Right atrium auricular region (tissue), 2 donors: ENCODE measurements around the gene ADK. TPM values are rescaled to one million over a fixed set of nuclear protein-coding genes. Genes with fewer than 3 reads are reported as not detected.

ENCODE experiments used
- DNase-seq: peaks from one replicate; pipeline ENCODE4 v3.0.0-alpha.2; 2019; ENCODE audit warnings: low spot score
- H3K27ac ChIP-seq, 2 donors: fragments of 200-600 bp; sonication (generic); 1 replicate in 1 of 2; 2 replicates in 1 of 2; pipeline ENCODE4 v1.5.1; 2016 to 2019
- H3K27me3 ChIP-seq, 2 donors: fragments of 200-600 bp; sonication (generic); one replicate each; pipeline versions ENCODE4 v1.5.1 to v1.6.0; 2017 to 2019
- H3K36me3 ChIP-seq: fragments of 200-600 bp; sonication (generic); one replicate; pipeline ENCODE4 v1.5.1; 2016
- H3K4me1 ChIP-seq, 2 donors: fragments of 200-600 bp; sonication (generic); one replicate each; pipeline versions ENCODE4 v1.5.1 to v1.6.0; 2017 to 2019
- H3K4me3 ChIP-seq, 2 donors: fragments of 200-600 bp; sonication (generic); 1 replicate in 1 of 2; 2 replicates in 1 of 2; pipeline ENCODE4 v1.5.1; 2017 to 2019; ENCODE audit warnings: mild to moderate bottlenecking in 1 of 2, moderate library complexity in 1 of 2
- H3K9me3 ChIP-seq, 2 donors: fragments of 200-600 bp; sonication (generic); one replicate each; pipeline ENCODE4 v1.5.1; 2019
- total RNA-seq, 2 donors: library from RNA; depleted of rRNA; stranded (reverse); fragments of >200 nt; gene quantifications; one replicate each; pipeline ENCODE4 v1.1.0, GENCODE V29; 2016
- TF ChIP-seq, protein P1 (sequence below), 2 donors: fragments of 200-600 bp; sonication (generic); IDR thresholded peaks; one replicate each; pipeline ENCODE4 v1.5.1; 2019; ENCODE audit warnings: antibody characterized with exemption in 2 of 2

ADK gene
- total RNA-seq, 2 donors from 2014 or later: 23.7 to 31.6 TPM

- H3K27ac ChIP-seq: peak overlapping the region; percentile 54 to 71
- no peak overlapping the region for H3K4me3 ChIP-seq
- H3K36me3 ChIP-seq: no peaks in the 10 kb centered on the region
- peaks cover 0 to 3% of the 10 kb centered on the region in 2 donors for H3K9me3 ChIP-seq
- peaks cover 0 to 58% of the 10 kb centered on the region in 2 donors for H3K4me1 ChIP-seq
- TF ChIP-seq, protein P1, sequence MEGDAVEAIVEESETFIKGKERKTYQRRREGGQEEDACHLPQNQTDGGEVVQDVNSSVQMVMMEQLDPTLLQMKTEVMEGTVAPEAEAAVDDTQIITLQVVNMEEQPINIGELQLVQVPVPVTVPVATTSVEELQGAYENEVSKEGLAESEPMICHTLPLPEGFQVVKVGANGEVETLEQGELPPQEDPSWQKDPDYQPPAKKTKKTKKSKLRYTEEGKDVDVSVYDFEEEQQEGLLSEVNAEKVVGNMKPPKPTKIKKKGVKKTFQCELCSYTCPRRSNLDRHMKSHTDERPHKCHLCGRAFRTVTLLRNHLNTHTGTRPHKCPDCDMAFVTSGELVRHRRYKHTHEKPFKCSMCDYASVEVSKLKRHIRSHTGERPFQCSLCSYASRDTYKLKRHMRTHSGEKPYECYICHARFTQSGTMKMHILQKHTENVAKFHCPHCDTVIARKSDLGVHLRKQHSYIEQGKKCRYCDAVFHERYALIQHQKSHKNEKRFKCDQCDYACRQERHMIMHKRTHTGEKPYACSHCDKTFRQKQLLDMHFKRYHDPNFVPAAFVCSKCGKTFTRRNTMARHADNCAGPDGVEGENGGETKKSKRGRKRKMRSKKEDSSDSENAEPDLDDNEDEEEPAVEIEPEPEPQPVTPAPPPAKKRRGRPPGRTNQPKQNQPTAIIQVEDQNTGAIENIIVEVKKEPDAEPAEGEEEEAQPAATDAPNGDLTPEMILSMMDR (IDR thresholded peaks at IDR 0.05): no peak
- DNase-seq: no peak
- H3K27me3 ChIP-seq: no peaks in the 10 kb centered on the region
Observed at GRCh38 chr10:74586088-74586585, 435.1 kb downstream of the ADK start.

- peak overlapping the region in 1 of 2 donors; percentile 65 for H3K27ac ChIP-seq
Observed at GRCh38 chr10:74587109-74587854, 436.3 kb downstream of the ADK start.

GRCh38 chr10:74589226-74589673 is 438.2 kb downstream of the ADK start:
- H3K9me3 ChIP-seq: no peaks in the 10 kb centered on the region
- H3K36me3 ChIP-seq: no peaks in the 10 kb centered on the region
- peak; percentile 94 for DNase-seq
- no peaks in the 10 kb centered on the region for H3K27me3 ChIP-seq
- peak overlapping the region; percentile 51 to 65 for H3K27ac ChIP-seq
- no peak overlapping the region for H3K4me3 ChIP-seq
- H3K4me1 ChIP-seq: peaks cover 0 to 80% of the 10 kb centered on the region in 2 donors
- TF ChIP-seq, protein P1 (IDR thresholded peaks at IDR 0.05): no peak

More at GRCh38 chr10:74587109-74587854, 436.3 kb downstream of the ADK start:
- no peak overlapping the region for H3K4me3 ChIP-seq
- H3K4me1 ChIP-seq: peaks cover 0 to 66% of the 10 kb centered on the region in 2 donors
- H3K9me3 ChIP-seq: no peaks in the 10 kb centered on the region
- no peaks in the 10 kb centered on the region for H3K36me3 ChIP-seq
- H3K27me3 ChIP-seq: no peaks in the 10 kb centered on the region
- DNase-seq: no peak
- TF ChIP-seq, protein P1 (IDR thresholded peaks at IDR 0.05): no peak

GRCh38 chr10:74589851-74590250 is 438.8 kb downstream of the ADK start:
- H3K36me3 ChIP-seq: no peaks in the 10 kb centered on the region
- H3K27me3 ChIP-seq: no peaks in the 10 kb centered on the region
- peak overlapping the region; percentile 51 to 65 for H3K27ac ChIP-seq
- H3K4me1 ChIP-seq: peaks cover 0 to 80% of the 10 kb centered on the region in 2 donors
- no peak overlapping the region for H3K4me3 ChIP-seq
- TF ChIP-seq, protein P1 (IDR thresholded peaks at IDR 0.05): no peak
- no peaks in the 10 kb centered on the region for H3K9me3 ChIP-seq
- no peak for DNase-seq

- TF ChIP-seq, protein P1 (IDR thresholded peaks at IDR 0.05): no peak
- H3K9me3 ChIP-seq: no peaks in the 10 kb centered on the region
- no peaks in the 10 kb centered on the region for H3K27me3 ChIP-seq
- H3K27ac ChIP-seq: peak overlapping the region; percentile 36 to 45
- DNase-seq: no peak
- H3K36me3 ChIP-seq: no peaks in the 10 kb centered on the region
- no peak overlapping the region for H3K4me3 ChIP-seq
- H3K4me1 ChIP-seq: peaks cover 0 to 49% of the 10 kb centered on the region in 2 donors
Observed at GRCh38 chr10:74593470-74593869, 442.4 kb downstream of the ADK start.
